Measurements from ENCODE around the gene TPK1.

TPK1 gene

DNA sequence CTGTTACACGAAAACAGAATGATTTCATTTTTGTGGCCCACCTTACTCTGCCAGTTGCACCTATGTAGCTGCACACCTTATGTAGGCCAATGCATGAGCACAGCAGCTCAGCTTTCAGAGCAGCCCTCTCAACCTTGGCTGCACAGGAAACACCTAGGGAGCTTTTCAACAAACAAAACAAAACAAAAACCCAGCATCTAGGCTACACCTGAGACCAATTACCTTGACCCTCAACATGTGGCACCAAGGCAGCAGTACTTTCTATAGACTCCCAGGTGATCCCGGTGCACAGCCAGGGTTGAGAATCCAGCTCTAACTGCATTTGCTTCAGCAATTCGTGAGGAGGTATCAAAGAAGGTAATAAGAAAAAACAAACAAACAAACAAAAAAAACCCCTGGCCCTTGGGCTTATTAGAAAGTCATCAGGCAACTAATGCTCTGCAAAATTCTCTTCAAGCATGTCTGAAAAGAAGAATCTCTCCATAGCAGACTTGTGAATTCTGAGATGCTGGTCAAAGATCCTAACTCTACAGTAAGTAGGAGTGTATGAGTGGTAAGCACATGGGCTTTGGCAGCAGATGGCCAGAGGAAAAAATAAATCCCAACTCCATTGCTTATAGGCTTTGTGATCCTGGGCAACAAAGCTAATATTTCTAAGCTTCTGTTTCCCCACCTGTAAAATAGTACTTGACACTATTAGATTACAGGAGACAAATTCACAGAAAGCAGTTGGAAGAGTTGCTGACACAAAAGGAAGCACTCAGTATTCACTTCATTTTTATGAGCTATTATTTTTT is 318.9 kb downstream of the TPK1 start:
- TF ChIP-seq, protein P1, sequence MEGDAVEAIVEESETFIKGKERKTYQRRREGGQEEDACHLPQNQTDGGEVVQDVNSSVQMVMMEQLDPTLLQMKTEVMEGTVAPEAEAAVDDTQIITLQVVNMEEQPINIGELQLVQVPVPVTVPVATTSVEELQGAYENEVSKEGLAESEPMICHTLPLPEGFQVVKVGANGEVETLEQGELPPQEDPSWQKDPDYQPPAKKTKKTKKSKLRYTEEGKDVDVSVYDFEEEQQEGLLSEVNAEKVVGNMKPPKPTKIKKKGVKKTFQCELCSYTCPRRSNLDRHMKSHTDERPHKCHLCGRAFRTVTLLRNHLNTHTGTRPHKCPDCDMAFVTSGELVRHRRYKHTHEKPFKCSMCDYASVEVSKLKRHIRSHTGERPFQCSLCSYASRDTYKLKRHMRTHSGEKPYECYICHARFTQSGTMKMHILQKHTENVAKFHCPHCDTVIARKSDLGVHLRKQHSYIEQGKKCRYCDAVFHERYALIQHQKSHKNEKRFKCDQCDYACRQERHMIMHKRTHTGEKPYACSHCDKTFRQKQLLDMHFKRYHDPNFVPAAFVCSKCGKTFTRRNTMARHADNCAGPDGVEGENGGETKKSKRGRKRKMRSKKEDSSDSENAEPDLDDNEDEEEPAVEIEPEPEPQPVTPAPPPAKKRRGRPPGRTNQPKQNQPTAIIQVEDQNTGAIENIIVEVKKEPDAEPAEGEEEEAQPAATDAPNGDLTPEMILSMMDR (IDR thresholded peaks at IDR 0.05) = no peak

DNA sequence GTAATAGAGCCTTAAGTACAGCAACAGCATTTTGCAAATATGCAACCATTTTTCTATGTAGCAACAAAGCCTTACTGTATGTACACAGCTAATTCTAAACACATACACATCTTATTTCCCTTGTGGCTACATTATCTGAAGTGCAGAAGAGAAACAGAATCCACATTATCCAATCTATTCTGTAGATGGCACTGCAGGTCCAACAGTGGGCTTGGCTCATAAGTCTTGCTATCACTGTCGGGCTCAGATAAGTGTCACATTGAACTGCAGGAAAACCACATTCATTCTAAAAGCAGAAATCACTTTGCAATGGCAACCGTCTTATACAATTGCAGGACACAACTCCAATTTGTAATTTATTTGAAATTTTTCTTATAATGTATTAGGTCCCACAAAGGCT is 322.5 kb downstream of the TPK1 start:
- TF ChIP-seq, protein P1 (IDR thresholded peaks at IDR 0.05) = peak; percentile 58

DNA sequence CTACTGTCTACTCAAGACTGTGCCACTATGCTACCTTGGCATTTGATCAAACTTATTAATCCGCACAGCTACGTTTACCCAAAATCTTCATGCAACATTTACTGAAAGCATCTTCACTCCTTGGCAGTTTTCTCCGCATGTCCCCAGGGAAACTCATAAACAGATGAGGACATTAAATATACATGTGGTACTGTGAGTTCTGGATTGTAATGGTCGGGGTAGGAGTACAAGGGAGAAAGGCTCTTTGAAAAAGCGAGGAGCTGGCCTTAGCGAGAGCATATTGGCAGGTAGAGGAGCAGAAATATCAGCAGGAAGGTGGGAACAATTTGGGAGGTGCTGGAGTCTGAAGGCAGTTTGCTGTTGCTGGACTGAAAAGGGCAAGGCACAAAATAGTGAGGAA is 325.2 kb downstream of the TPK1 start:
- TF ChIP-seq, protein P1 (IDR thresholded peaks at IDR 0.05) = no peak

DNA sequence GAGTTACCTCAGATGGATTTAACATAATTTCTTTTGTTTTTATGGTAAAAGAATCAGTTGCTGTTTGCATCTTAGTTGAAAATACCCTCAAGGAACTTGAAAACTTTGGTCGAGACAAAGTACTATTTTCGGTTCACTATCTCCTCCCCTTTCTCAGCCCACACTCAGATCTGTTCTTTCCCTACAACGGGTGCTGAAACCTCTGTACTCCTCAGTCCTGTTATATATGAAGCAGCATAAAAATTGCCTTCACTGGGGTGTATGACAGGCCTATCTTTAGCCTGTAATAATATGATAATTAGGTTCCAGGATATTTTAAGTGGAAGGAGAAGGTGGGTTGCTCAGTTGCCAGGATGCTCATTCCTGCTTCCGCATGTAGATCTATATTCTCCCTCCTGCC is 327.2 kb downstream of the TPK1 start:
- TF ChIP-seq, protein P1 (IDR thresholded peaks at IDR 0.05) = no peak

DNA sequence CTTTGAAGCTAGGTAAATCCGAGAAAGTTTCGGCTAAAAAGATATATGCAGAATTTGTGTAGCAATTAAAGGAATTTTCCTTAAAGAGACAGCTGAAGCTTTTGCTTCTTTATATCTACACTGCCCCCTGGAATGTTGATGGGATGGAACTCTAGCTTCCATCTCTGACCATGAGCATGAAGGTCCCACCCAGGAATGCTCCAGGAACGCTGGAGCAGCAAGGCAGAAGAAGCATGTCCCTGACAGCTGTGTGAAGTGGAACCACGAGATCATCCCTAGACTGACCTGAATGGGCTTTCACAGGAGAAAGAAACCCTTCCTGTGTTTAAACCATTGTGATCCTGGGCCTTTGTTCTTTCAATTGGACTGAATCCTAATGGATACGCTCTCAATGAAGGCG is 332.6 kb downstream of the TPK1 start:
- TF ChIP-seq, protein P1 (IDR thresholded peaks at IDR 0.05) = no peak

DNA sequence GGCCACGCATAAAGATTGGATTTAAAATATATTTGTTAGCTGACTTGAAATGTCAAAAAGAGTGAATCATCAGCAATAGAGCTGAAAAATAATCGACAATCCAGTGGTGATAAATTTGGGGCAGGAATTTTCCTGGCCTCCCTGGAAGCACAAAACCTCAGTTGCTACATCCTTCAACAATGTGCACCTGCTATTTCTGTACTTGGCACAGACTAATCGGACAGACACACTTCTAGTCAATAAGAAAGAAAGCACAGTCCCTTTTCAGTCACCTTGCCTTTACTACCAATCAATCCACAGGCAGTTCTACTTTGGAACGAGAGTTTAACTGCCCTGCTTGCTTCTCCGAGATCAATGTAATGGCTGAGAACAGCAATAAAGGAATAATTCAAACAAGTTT is 335.6 kb downstream of the TPK1 start:
- TF ChIP-seq, protein P1 (IDR thresholded peaks at IDR 0.05) = no peak

DNA sequence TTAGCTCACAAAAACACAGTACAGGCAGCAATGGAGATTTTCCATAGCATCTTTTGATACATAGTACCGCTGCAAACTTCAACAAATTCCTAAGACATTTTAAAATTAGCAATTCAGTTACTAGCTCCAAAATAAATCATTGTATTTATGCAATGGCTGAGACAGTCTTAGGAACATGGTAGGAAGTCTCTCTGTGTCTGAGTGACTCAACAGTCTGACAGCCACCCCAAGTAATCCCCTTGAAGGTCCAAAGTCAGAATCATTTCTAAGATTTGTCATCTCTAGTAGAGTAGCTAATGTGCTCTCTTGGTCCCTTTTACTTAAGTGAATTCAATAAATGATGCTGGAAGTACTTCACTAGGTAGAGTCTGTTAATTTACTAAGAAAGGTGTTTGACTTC is 338.6 kb downstream of the TPK1 start:
- TF ChIP-seq, protein P1 (IDR thresholded peaks at IDR 0.05) = no peak

DNA sequence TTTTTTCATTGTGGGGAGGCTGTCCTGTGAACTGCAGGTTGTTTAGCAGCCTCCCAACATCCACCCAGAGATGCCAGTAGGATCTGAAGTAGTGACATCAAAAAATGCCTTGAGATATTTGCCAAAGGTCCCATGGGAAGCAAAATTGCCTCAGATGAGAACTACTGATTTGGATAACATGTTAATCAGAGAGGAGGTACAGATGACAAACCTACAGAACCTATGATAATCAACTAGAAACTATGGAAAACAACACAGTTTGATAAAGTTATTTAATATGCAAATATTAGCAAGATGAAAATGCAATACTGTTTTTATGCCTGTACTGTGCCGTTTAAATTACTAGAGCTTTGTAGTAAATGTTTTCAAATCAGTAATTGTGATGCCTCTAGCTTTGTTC is 341.5 kb downstream of the TPK1 start:
- TF ChIP-seq, protein P1 (IDR thresholded peaks at IDR 0.05) = no peak
